ENCODE data around the gene ZIC5. TPM values are rescaled to one million over a fixed set of nuclear protein-coding genes. Genes with fewer than 3 reads are reported as not detected.

The ZIC5 gene
- total RNA-seq, 6 experiments from 2014 or later: not detected

DNA sequence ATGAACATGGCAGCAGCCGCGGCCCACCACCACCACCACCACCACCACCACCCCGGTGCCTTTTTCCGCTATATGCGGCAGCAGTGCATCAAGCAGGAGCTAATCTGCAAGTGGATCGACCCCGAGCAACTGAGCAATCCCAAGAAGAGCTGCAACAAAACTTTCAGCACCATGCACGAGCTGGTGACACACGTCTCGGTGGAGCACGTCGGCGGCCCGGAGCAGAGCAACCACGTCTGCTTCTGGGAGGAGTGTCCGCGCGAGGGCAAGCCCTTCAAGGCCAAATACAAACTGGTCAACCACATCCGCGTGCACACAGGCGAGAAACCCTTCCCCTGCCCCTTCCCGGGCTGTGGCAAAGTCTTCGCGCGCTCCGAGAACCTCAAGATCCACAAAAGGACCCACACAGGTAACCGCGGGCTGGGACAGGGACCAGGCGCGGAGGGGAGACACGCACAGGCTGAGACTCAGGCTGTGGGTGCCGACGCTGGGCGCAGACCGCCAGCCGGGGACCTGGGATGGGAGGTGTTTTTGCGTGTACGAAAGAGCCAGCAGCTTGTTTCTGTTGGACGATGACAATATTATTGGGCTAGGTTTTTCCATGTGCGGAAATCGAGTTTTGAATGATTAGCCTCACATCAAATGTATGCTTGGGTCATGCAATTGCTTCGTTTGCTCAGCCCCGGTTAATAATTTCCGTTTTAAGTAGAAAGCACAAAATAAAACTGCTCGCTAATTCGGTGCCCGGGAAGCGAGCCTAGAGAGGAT, 11.3 kb upstream of the ZIC5 start:
- Mint-ChIP-seq H3K9me3 (no peaks in the 10 kb centered on the region), H3K4me1 (ENCODE audit: low read depth) (peaks cover 26% of the 10 kb centered on the region), H3K27ac (peak overlapping the region; percentile 46; the same call in 1 of the 2 replicates), H3K27me3 (ENCODE audit: insufficient read depth) (peaks cover 62% of the 10 kb centered on the region), H3K4me3 (peak overlapping the region; percentile 79; the same call in 1 of the 2 replicates), H3K36me3 (ENCODE audit: low read depth) (peaks cover 5% of the 10 kb centered on the region; the same call in 1 of the 2 replicates)
- DNase-seq: no peak
- TF ChIP-seq, protein P1, sequence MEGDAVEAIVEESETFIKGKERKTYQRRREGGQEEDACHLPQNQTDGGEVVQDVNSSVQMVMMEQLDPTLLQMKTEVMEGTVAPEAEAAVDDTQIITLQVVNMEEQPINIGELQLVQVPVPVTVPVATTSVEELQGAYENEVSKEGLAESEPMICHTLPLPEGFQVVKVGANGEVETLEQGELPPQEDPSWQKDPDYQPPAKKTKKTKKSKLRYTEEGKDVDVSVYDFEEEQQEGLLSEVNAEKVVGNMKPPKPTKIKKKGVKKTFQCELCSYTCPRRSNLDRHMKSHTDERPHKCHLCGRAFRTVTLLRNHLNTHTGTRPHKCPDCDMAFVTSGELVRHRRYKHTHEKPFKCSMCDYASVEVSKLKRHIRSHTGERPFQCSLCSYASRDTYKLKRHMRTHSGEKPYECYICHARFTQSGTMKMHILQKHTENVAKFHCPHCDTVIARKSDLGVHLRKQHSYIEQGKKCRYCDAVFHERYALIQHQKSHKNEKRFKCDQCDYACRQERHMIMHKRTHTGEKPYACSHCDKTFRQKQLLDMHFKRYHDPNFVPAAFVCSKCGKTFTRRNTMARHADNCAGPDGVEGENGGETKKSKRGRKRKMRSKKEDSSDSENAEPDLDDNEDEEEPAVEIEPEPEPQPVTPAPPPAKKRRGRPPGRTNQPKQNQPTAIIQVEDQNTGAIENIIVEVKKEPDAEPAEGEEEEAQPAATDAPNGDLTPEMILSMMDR (IDR thresholded peaks at IDR 0.05): no peak

DNA sequence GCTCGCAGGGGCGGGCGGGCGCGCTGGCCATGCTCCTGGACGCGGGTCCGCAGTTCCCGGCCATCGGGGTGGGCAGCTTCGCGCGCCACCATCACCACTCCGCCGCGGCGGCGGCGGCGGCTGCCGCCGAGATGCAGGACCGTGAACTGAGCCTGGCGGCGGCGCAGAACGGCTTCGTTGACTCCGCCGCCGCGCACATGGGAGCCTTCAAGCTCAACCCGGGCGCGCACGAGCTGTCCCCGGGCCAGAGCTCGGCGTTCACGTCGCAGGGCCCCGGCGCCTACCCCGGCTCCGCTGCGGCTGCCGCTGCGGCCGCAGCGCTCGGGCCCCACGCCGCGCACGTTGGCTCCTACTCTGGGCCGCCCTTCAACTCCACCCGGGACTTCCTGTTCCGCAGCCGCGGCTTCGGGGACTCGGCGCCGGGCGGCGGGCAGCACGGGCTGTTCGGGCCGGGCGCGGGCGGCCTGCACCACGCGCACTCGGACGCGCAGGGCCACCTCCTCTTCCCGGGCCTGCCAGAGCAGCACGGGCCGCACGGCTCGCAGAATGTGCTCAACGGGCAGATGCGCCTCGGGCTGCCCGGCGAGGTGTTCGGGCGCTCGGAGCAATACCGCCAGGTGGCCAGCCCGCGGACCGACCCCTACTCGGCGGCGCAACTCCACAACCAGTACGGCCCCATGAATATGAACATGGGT, 10.6 kb upstream of the ZIC5 start:
- DNase-seq: no peak
- Mint-ChIP-seq H3K27ac (no peak overlapping the region), H3K27me3 (ENCODE audit: insufficient read depth) (peaks cover 62% of the 10 kb centered on the region), H3K36me3 (ENCODE audit: low read depth) (peaks cover 5% of the 10 kb centered on the region; the same call in 1 of the 2 replicates), H3K9me3 (no peaks in the 10 kb centered on the region), H3K4me1 (ENCODE audit: low read depth) (peaks cover 26% of the 10 kb centered on the region), H3K4me3 (peak overlapping the region; percentile 79; the same call in 1 of the 2 replicates)
- TF ChIP-seq, protein P1 (IDR thresholded peaks at IDR 0.05): no peak

DNA sequence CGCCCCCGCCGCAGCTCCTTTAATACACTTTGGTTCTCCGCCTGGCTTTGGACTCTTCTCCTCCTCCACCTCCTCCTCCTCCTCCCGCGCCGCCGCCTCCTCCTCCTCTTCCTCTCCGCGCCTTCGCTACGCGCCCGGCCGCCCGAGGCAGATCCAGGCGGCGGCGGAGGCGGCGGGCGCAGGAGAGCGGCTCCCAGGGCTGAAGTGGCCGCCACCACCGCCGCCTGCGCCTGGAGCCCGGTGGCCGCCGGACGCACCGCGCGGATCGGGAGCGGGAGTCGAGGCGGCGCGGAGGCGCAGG, 10.1 kb upstream of the ZIC5 start, which contains the start of gene ZIC2:
TSS of gene ZIC2 (plus strand) at position 50 of the 301 bp plus-strand sequence. CDS start 281 bp downstream, outside the sequence.
- Mint-ChIP-seq H3K4me1 (ENCODE audit: low read depth) (peaks cover 26% of the 10 kb centered on the region), H3K27ac (no peak within 1 kb of the TSS), H3K27me3 (ENCODE audit: insufficient read depth) (peaks cover 62% of the 10 kb centered on the region), H3K4me3 (peak within 1 kb of the TSS; percentile 79), H3K9me3 (no peaks in the 10 kb centered on the region), H3K36me3 (ENCODE audit: low read depth) (peaks cover 5% of the 10 kb centered on the region; the same call in 1 of the 2 replicates)
- TF ChIP-seq, protein P1 (IDR thresholded peaks at IDR 0.05): no peak
- DNase-seq: no peak

DNA sequence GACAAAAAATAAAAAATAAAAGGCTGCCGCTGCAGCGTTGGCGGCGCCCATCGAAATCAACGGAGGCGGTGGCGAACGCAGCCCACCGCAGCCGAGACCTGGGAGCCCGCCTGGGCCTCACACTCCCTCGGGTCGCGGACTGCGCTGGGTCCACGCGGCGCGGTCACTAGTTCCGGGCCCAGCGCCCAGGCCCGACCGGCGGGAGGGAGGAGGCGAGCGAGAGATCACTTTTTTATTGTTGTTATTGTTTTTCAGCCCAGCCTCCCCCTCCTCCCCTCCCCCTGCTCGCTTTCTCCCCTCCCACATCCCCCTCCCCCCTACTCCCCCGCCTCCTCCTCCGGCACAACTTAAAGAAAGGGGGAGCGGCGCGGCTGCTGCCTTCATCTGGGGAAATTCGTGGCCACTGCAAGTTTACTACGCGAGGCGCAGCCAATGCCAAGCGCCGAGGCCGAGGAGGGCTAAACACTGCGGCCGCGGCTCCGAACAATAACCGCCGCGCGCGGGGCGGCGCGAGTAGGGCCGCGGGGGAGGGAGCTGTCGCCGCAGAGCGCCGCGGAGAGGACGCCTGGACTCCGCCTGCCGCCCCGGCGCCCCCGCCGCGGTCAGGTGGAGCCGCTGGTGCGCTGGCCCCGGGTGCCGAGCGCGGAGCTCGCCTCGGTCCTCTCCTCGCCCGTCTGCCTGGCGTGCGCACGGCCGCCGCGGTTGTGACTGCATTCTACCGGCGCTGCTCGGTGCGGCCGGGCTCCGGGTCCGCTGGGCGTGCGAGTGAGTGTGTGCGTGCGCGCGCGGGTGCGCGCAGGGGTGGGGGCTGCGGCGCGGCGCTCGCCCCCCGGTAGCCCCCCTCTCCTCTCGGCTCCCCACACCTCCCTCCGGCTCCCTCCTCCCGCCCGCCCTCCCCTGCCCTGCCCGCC, 9.5 kb upstream of the ZIC5 start:
- Mint-ChIP-seq H3K4me3 (peak overlapping the region; percentile 53), H3K36me3 (ENCODE audit: low read depth) (peaks cover 5% of the 10 kb centered on the region; the same call in 1 of the 2 replicates), H3K27me3 (ENCODE audit: insufficient read depth) (peaks cover 63% of the 10 kb centered on the region), H3K4me1 (ENCODE audit: low read depth) (peaks cover 26% of the 10 kb centered on the region), H3K9me3 (no peaks in the 10 kb centered on the region), H3K27ac (no peak overlapping the region)
- TF ChIP-seq, protein P1 (IDR thresholded peaks at IDR 0.05): no peak
- peak; percentile 11 for DNase-seq

DNA sequence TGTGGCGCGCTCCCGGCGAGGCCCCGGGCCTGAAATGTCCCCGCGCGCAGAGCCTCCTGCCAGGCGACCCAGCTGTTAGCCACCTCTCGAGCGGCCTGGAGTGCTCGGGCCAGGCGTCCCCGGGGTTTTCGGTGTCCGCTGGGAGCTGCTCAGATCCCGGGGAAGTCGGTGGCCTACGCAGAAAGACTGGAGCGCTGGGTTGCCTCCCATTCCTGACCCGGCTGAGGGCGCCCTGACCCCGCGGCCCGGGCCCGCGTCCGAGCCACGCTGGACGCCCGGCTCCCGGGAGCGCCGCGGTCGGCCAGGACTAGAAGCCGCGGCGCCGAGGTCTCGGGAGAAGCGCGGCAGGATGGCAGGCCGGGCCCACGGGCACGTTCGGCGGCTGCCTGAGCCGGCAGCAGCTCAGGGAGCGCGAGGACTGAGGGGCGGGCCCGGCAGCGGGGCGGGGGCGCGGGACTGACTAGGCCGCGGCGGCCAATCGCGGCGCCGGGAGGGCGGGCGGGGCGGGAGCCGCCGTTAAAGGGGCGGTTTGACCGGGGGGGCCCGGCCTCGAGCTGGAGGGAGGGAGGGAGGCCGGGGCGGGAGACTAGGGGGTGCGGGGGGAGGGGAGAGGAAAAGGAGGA, 8.7 kb upstream of the ZIC5 start:
- H3K27me3 Mint-ChIP-seq (ENCODE audit: insufficient read depth): peaks cover 65% of the 10 kb centered on the region
- H3K4me3 Mint-ChIP-seq: peak overlapping the region; percentile 53
- peaks cover 5% of the 10 kb centered on the region; the same call in 1 of the 2 replicates for H3K36me3 Mint-ChIP-seq (ENCODE audit: low read depth)
- TF ChIP-seq, protein P1 (IDR thresholded peaks at IDR 0.05): no peak
- DNase-seq: peak; percentile 55
- no peaks in the 10 kb centered on the region for H3K9me3 Mint-ChIP-seq
- peaks cover 22% of the 10 kb centered on the region for H3K4me1 Mint-ChIP-seq (ENCODE audit: low read depth)
- H3K27ac Mint-ChIP-seq: no peak overlapping the region
